Activated T-cell treated with anti-CD3 and anti-CD28 coated beads, Interleukin-2, amount 50 U/mL, for 1 hour (primary cell): ENCODE measurements around the gene MFN1.

ENCODE experiments used
- DNase-seq: peaks from one replicate; pipeline ENCODE4 v3.0.0-alpha.2; 2020

MFN1 gene

GRCh38 chr3:179432451-179432850, 84.9 kb downstream of the MFN1 start:
- DNase-seq, result no peak

DNA sequence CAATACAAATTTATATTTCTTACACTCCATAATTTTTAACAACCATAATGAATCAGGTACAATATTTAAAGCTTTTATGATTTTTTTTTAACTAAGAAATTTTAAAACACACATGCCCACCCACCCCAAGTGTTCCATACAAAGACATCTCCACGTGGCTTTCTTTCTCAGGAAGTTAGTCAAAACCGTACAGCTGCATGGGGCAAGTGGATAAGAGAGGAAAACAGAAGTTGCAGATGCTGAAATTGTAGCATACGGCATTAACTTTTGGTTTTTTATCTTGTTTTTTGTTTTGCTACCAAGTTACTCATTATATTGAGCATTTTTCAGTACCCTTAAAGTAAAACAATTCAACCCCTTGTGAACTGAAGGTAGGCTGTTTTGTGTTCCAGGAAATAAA, 89.0 kb downstream of the MFN1 start:
- DNase-seq, result no peak

GRCh38 chr3:179438841-179439240, 91.3 kb downstream of the MFN1 start:
- no peak for DNase-seq
